Ishikawa (cell line): ENCODE data around the gene OSM.

Source experiments
- CEBPB ChIP-seq: IDR thresholded peaks from 2 replicates; pipeline ENCODE4 v1.6.1; 2012
- CREB1 ChIP-seq: IDR thresholded peaks from 2 replicates; pipeline ENCODE4 v1.6.1; 2012; ENCODE audit warnings: low read depth
- EGR1 ChIP-seq: IDR thresholded peaks from 2 replicates; pipeline ENCODE4 v1.6.1; 2012
- EP300 ChIP-seq: IDR thresholded peaks from 2 replicates; pipeline ENCODE4 v1.6.1; 2012; ENCODE audit warnings: borderline replicate concordance
- FOXM1 ChIP-seq: IDR thresholded peaks from 2 replicates; pipeline ENCODE4 v1.6.1; 2012; ENCODE audit warnings: low read depth, borderline replicate concordance
- MAX ChIP-seq: IDR thresholded peaks from 2 replicates; pipeline ENCODE4 v1.6.1; 2012
- NFIC ChIP-seq: IDR thresholded peaks from 2 replicates; pipeline ENCODE4 v1.6.1; 2012
- RAD21 ChIP-seq: IDR thresholded peaks from 2 replicates; pipeline ENCODE4 v1.6.1; 2012; ENCODE audit warnings: low read depth
- REST ChIP-seq: IDR thresholded peaks from 2 replicates; pipeline ENCODE4 v1.6.1; 2012; ENCODE audit warnings: low read depth, mild to moderate bottlenecking
- TAF1 ChIP-seq: IDR thresholded peaks from 2 replicates; pipeline ENCODE4 v1.6.1; 2012; ENCODE audit warnings: low read depth, mild to moderate bottlenecking
- TCF12 ChIP-seq: IDR thresholded peaks from 2 replicates; pipeline ENCODE4 v1.6.1; 2012; ENCODE audit warnings: low read depth
- TEAD4 ChIP-seq: IDR thresholded peaks from 2 replicates; pipeline ENCODE4 v1.6.1; 2012
- USF1 ChIP-seq: IDR thresholded peaks from 2 replicates; pipeline ENCODE4 v1.6.1; 2012
- YY1 ChIP-seq: IDR thresholded peaks from 2 replicates; pipeline ENCODE4 v1.6.1; 2012; ENCODE audit warnings: low read depth
- ZBTB7A ChIP-seq: IDR thresholded peaks from 2 replicates; pipeline ENCODE4 v1.6.1; 2012; ENCODE audit warnings: low read depth

The OSM gene

GRCh38 chr22:30309951-30310741 is 43.5 kb upstream of the OSM start:
- no peak for TF ChIP-seq FOXM1

GRCh38 chr22:30308518-30309230 is 42.0 kb upstream of the OSM start:
- TF ChIP-seq TCF12 (peak; percentile 63), EGR1 (no peak)

GRCh38 chr22:30308093-30308492 is 41.4 kb upstream of the OSM start:
- no peak for TF ChIP-seq TCF12
- peak; percentile 18; the same call in 1 of the 2 replicates for TF ChIP-seq TEAD4

- TF ChIP-seq NFIC (peak; percentile 54), TAF1 (no peak)
Observed at GRCh38 chr22:30307041-30307574, 40.5 kb upstream of the OSM start.

- TF ChIP-seq YY1 (no peak), MAX (no peak), USF1 (no peak), CEBPB (no peak), FOXM1 (no peak), TEAD4 (no peak), ZBTB7A (no peak), TCF12 (no peak), RAD21 (no peak), EP300 (no peak)
Observed at GRCh38 chr22:30306627-30307011, 40.0 kb upstream of the OSM start.

- TF ChIP-seq USF1 (no peak), YY1 (no peak), EP300 (no peak), FOXM1 (no peak), RAD21 (no peak), CREB1 (no peak), MAX (no peak), TCF12 (no peak), TEAD4 (no peak), EGR1 (no peak), TAF1 (no peak), ZBTB7A (no peak), NFIC (no peak), REST (no peak), CEBPB (no peak)
Observed at GRCh38 chr22:30305906-30306626, 39.4 kb upstream of the OSM start.

GRCh38 chr22:30305519-30305905 is 38.9 kb upstream of the OSM start:
- TF ChIP-seq EP300 = no peak

GRCh38 chr22:30304495-30305244 is 38.0 kb upstream of the OSM start:
- peak; percentile 79 for TF ChIP-seq TEAD4
- TF ChIP-seq TAF1 = no peak
- no peak for TF ChIP-seq REST
- peak; percentile 2; the same call in 1 of the 2 replicates for TF ChIP-seq CEBPB
- TF ChIP-seq MAX = 0 out of 2 replicates have a peak, but pooled peaks have one; percentile 35
- TF ChIP-seq EP300 = peak; percentile 81; the same call in 1 of the 2 replicates
- TF ChIP-seq TCF12 = peak; percentile 84
- no peak; the same call in 1 of the 2 replicates for TF ChIP-seq RAD21
- no peak for TF ChIP-seq EGR1
- TF ChIP-seq YY1 = no peak; the same call in 1 of the 2 replicates
- TF ChIP-seq CREB1 = no peak
- TF ChIP-seq NFIC = peak; percentile 92
